GM19239 (cell line): ENCODE data around the gene TMEM259.
A peak's percentile ranks its signal among the peaks of the same experiment; 100 is the strongest.

Experiments
- DNase-seq: peaks from one replicate; pipeline ENCODE4 v3.0.0; 2011; ENCODE audit warnings: low spot score; ENCODE audit not compliant: insufficient read length
- FAIRE-seq: peaks from 2 replicates; lab custom pipeline; 2011; peaks lifted over from hg19 to GRCh38; lab: Jason Lieb, UNC

The TMEM259 gene

DNA sequence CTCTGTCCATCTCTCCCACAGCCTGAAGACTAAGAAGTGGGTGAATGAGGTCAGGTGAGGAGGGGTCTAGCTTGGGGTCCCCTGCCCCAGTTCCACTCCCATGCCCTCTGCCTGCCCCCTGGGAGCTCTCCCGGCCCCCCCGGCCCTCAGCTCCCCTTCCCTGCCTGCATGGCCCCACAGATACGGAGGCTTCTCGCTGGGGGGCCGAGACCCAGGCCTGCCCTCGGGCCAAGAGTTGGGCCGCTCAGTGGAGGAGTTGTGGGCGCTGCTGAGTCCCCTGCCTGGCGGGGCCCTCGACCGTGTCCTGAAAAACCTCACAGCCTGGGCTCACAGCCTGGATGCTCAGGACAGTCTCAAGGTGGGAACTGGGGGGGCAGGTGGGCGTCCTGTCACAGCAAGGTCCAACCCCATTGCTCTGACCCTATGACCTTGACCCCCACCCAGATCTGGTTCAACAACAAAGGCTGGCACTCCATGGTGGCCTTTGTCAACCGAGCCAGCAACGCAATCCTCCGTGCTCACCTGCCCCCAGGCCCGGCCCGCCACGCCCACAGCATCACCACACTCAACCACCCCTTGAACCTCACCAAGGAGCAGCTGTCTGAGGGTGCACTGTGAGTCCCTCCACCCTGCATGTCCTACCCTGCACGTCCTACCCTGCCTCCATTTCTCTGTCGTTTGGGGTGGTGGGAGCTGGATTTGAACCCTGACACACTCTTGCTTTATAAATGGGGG, 35.1 kb upstream of the TMEM259 start:
- DNase-seq: no peak
- FAIRE-seq: no peak

DNA sequence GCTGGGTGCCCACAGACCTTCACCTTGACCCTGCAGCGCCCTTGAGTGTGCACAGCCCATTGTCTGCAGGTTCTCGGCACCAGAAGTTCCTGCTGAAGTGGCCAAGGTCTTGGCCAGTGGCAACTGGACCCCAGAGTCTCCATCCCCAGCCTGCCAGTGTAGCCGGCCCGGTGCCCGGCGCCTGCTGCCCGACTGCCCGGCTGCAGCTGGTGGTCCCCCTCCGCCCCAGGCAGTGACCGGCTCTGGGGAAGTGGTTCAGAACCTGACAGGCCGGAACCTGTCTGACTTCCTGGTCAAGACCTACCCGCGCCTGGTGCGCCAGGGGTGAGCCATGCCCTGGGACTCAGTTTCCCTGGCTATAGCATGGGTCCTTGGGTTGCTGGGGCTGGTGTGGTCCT, 34.1 kb upstream of the TMEM259 start:
- DNase-seq (no peak), FAIRE-seq (no peak)

DNA sequence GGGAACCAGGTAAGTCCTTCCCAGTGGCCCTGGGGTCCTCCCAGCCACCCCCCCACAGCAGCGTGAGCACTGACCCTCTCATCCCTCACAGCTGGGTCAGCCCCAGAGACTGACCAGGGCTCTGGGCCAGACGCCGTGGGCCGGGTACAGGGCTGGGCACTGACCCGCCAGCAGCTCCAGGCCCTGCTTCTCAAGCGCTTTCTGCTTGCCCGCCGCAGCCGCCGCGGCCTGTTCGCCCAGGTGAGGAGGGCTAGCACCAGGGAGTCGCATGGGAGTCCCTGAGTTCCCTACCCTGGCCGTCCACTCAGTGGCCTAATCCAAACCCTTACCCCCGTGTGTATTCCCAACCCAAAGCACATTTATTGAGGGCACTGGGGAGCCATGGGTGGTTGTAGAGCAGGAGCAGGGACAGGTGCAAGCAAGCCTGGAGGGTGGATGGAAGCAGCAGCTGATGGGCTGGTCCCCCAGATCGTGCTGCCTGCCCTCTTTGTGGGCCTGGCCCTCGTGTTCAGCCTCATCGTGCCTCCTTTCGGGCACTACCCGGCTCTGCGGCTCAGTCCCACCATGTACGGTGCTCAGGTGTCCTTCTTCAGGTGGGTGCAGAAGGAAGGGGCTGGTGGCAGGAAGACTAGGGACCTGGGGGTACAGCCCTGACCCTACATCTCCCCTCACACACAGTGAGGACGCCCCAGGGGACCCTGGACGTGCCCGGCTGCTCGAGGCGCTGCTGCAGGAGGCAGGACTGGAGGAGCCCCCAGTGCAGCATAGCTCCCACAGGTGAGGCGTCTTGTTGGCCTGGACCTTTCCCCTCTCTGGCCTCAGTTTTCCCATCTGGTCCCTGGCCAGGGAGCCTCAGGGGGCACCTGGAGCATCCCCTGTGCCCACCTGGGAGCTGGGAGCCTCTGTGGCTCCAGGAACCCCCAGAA, 33.4 kb upstream of the TMEM259 start:
- no peak for FAIRE-seq
- DNase-seq: no peak

DNA sequence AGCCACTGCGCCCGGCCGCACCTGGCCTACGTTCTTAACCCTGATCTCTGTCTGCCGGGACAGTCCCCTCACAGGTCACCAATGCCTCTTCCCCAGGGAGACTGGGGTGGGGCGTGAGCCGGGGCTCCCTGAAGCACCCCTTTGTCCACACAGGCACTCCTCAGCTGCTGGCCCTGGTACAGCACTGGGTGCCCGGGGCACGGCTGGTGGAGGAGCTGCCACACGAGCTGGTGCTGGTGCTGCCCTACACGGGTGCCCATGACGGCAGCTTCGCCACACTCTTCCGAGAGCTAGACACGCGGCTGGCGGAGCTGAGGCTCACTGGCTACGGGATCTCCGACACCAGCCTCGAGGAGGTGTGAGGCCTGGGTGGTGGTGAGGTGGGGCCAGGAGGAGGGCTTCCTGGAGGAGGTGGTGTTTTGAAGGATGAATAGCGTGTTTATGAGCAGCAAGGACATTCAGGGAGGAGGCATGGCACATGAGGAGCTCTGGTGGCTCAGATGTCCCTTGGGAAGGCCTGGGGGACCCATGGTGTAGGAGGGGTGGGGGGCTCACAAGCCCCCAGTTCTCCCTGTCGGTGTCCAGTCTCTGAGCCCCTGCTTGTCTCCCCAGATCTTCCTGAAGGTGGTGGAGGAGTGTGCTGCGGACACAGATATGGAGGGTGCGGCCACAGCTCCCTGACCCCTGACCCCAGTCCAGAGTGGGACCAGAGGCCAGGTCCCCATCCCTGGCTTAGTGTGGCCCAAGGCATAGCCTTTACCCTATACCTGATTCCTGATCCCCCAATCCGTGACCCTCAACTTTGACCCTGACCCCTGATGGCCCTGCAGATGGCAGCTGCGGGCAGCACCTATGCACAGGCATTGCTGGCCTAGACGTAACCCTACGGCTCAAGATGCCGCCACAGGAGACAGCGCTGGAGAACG, 32.5 kb upstream of the TMEM259 start:
- DNase-seq (no peak), FAIRE-seq (no peak)

DNA sequence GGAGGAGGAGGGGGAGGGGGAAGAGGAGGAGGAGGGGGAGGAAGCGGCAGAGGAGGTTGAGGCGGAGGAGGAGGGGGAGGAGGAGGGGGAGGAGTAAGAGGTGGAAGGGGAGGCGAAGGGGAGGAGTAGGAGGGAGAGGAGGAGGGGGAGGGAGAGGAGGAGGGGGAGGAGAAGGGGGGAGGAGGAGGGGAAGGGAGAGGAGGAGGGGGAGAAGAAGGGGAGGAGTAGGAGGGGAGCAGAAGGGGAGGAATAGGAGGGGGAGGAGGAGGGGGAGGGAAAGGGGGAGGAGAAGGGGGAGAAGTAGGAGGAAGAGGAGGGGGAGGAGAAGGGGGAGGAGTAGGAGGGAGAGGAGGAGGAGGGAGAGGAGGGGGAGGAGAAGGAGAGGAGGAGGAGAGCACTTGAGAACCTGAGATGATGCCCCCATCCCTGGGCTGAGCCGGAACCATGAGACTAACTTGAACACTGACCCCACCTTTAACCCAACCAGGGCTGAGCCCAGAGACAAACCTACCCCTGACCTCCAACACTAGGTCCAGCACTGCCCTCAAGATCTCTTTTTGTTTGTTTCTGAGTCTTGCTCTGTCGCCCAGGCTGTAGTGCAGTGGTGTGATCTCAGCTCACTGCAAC, 31.5 kb upstream of the TMEM259 start:
- no peak for FAIRE-seq
- no peak for DNase-seq

DNA sequence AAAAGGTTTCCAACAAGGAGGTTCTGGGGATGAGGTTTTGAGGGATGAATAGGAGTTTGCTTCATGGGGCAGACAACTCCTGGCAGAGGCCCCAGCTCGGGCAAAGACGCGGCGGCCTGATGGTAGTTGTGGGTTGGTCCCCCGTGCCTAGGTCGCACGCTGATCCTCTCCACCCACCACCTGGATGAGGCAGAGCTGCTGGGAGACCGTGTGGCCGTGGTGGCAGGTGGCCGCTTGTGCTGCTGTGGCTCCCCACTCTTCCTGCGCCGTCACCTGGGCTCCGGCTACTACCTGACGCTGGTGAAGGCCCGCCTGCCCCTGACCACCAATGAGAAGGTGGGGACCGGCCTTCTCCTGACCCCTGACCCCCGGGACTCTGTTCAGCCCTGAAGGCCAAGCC, 30.9 kb upstream of the TMEM259 start:
- no peak for DNase-seq
- no peak for FAIRE-seq

DNA sequence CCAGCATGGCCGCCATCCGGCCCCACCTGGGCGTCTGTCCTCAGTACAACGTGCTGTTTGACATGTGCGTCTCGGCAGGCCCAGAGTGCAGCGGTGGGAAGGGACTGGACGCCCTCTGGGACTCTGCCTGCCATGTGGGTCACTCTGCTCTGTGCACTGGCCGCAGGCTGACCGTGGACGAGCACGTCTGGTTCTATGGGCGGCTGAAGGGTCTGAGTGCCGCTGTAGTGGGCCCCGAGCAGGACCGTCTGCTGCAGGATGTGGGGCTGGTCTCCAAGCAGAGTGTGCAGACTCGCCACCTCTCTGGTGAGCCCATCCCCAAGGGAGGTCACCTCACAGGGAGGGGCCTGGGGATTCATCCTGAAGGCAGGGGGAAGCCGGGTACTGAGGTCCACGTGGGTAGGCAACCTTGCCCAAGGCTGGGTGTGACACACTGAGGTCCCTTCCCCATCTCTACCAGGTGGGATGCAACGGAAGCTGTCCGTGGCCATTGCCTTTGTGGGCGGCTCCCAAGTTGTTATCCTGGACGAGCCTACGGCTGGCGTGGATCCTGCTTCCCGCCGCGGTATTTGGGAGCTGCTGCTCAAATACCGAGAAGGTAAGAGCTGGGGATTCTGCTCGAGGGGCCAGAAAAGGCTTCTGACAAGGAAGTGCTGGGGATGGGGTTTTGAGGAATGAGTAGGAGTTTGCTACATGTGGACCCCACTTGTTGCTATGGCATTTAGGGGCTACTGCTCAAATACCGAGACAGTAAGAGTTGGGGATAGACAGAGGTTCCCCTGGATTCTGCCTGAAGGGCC, 30.3 kb upstream of the TMEM259 start:
- DNase-seq: no peak
- no peak for FAIRE-seq

DNA sequence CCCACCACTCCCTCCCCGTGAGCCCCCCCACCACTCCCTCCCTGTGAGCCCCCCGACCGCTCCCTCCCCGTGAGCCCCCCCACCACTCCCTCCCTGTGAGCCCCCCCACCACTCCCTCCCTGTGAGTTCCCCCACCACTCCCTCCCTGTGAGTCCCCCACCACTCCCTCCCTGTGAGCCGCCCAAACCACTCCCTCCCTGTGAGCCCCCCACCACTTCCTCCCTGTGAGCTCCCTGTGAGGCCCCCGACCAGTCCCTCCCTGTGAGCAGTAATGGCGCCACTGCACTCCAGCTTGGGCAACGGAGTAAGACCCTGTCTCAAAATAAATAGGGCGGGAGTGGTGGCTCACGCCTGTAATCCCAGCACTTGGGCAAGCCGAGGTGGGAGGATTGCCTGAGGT, 28.9 kb upstream of the TMEM259 start:
- FAIRE-seq (no peak), DNase-seq (no peak)

DNA sequence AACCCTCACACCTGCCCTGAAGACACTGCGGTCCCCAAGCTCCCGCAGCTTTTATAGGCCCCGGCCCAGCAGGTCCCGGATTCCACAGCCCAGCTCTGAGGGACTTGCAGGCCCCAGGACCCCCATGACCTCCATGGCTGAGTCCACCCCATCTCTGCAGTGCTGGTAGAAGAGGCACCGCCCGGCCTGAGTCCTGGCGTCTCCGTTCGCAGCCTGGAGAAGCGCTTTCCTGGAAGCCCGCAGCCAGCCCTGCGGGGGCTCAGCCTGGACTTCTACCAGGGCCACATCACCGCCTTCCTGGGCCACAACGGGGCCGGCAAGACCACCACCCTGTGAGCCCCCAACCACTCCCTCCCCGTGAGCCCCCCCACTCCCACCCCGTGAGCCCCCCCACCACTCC, 28.2 kb upstream of the TMEM259 start:
- DNase-seq (no peak), FAIRE-seq (no peak)

DNA sequence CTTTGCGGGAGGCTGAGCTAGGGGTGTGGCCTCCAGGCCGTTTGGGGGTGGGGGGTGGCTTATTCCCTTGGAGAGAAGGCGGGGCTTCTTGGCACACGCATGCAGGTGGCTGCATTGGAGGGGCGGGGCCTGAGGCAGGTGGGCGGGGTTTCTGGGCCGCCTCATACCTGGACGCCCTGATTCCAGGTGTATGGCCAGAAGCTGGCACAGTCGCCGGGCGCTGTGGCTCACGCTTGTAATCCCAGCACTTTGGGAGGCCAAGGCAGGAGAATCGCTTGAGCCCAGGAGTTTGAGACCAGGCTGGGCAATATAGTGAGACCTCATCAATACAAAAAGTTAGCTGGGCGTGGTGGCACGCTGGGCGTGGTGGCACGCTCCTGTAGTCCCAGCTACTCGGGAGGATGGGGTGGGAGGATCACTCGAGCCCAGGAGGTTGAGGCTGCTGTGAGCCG, 26.8 kb upstream of the TMEM259 start:
- FAIRE-seq (no peak), DNase-seq (no peak)

DNA sequence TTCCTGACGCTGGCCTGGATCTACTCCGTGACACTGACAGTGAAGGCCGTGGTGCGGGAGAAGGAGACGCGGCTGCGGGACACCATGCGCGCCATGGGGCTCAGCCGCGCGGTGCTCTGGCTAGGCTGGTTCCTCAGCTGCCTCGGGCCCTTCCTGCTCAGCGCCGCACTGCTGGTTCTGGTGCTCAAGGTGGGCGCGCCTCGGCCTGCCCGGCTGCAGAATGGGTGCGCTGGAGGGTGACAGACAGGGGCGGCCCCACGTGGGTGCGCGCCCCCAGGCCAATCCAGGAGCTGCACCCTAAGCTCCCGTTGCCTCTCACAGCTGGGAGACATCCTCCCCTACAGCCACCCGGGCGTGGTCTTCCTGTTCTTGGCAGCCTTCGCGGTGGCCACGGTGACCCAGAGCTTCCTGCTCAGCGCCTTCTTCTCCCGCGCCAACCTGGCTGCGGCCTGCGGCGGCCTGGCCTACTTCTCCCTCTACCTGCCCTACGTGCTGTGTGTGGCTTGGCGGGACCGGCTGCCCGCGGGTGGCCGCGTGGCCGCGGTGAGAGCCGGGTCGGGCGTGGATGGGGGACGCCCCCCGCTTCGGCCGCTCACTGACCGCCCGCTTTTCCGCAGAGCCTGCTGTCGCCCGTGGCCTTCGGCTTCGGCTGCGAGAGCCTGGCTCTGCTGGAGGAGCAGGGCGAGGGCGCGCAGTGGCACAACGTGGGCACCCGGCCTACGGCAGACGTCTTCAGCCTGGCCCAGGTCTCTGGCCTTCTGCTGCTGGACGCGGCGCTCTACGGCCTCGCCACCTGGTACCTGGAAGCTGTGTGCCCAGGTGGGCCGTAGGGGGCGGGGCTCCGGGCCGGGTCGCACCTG, 26.1 kb upstream of the TMEM259 start:
- FAIRE-seq: no peak
- no peak for DNase-seq

DNA sequence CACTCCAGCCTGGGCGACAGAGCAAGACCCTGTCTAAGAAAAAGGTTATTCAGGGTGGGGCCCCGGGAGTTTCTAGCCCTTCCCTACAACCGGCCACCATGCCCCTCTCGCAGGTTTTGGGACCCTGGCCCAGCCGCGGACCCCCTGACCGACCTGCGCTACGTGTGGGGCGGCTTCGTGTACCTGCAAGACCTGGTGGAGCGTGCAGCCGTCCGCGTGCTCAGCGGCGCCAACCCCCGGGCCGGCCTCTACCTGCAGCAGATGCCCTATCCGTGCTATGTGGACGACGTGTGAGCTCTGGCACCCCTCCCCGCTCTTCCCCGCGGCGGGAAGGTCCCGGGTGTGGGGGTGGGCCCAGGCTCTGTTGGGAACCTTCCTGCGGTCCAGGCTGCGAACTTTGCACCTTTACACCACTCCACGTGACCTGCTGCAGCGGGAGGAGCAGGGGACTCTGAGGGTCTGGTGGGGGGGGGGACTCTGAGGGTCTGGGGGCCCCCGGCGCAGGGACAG, 25.2 kb upstream of the TMEM259 start:
- no peak for DNase-seq
- no peak for FAIRE-seq

DNA sequence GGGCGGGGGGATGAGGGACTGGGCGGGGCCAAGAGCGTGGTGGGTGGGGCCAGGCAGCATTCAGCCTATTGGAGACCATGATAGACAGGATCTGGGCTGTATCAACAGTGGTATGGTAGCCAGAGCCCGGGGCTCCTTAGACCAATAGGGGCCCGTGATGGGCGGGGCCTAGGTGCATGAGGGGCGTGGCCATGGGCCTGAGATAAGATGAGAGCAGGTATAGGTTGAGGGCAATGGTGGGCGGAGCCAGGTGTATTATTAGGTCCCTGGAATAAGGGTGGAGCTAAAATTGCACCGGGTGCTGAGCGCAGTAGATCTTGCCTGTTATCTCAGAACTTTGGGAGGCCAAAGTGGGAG, 24.3 kb upstream of the TMEM259 start:
- DNase-seq (peak; percentile 75), FAIRE-seq (peak; percentile 76)

DNA sequence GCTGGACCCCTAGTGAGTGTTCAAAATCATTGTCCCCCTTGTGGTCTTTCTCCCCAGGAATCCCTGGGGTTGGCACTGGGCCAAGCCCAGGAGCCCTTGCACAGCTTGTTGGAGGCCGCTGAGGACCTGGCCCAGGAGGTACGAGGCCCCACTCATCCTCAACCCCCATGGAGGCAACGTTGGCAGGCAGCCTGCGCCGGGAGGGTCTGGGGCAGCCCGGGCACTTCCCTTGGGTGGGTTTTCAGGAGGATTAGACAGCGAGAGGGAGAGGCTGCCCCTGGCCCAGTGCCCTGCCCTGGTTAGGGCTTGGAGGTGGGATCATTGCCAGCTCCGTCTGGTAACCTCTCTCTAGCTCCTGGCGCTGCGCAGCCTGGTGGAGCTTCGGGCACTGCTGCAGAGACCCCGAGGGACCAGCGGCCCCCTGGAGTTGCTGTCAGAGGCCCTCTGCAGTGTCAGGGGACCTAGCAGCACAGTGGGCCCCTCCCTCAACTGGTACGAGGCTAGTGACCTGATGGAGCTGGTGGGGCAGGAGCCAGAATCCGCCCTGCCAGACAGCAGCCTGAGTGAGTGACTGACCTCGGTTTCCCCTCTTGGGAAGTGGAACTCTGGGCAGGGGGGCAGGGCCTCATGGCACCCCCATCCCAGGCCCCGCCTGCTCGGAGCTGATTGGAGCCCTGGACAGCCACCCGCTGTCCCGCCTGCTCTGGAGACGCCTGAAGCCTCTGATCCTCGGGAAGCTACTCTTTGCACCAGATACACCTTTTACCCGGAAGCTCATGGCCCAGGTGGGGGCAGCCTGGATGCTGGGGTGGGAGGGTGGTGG, 22.0 kb upstream of the TMEM259 start:
- DNase-seq: no peak
- FAIRE-seq: no peak

DNA sequence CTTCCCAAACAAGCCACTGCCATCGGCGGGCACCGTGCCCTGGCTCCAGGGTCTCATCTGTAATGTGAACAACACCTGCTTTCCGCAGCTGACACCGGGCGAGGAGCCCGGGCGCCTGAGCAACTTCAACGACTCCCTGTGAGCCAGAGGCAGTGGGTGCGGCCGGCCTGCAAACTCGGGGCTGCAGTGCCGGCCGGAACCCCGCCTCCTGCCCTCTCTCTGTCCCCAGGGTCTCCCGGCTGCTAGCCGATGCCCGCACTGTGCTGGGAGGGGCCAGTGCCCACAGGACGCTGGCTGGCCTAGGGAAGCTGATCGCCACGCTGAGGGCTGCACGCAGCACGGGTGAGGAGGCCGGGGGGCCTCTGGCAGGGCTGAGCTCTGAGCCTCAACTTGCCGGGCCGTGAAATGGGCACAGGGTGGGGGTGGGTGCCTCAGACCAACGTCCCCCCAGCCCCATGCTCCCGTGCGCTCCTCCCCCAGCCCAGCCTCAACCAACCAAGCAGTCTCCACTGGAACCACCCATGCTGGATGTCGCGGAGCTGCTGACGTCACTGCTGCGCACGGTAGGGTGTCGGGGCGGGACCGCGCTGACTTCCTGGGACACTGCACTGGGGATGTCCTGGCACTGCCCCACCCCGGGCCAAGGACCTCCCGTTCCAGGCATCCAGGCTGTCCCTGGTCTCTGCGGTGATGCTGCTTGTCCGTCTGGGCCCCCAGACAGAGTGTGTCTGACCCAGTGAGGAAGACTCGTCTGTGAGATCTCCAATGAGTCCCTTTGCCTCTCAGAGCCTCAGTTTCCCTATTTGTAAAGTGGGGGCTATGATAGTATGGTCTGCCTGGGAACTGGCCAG, 21.1 kb upstream of the TMEM259 start:
- no peak for FAIRE-seq
- DNase-seq: no peak

DNA sequence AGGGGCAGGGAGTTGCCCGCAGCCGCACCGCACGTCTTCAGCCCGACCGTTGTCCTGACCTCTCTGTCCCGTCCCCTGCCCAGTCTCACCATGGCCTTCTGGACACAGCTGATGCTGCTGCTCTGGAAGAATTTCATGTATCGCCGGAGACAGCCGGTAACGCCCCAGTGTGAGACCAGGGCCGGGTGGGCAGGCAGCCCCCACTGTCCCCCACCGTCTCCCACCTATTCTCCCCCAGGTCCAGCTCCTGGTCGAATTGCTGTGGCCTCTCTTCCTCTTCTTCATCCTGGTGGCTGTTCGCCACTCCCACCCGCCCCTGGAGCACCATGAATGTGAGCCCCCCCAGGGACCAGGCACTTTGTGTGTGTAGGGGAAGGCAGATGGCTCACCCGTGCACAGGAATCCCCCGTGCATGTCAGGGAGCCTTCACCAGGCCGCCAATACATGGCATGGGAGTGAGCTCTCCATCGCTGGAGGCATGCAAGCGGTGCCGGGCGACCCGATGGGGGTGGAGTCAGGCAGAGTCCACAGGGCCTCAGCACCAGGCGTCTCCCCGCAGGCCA, 20.4 kb upstream of the TMEM259 start:
- FAIRE-seq: no peak
- DNase-seq: no peak
